Activated CD4-positive, alpha-beta memory T cell treated with anti-CD3 and anti-CD28 coated beads for 36 hours (primary cell): ENCODE results near the gene HOXB3. TPM values are rescaled to one million over a fixed set of nuclear protein-coding genes. Genes with fewer than 3 reads are reported as not detected.

ENCODE experiments used
- CTCF ChIA-PET: fragments of 350-600 bp; sonication (Branson Sonifier 250); formaldehyde crosslinking; loops from one replicate; lab custom pipeline; 2021; ENCODE audit warnings: antibody characterized with exemption, inconsistent platforms; lab: Charles Lee
- POLR2A ChIA-PET: fragments of 350-600 bp; sonication (Branson Sonifier 250); formaldehyde crosslinking; loops from one replicate; lab custom pipeline; 2021; ENCODE audit warnings: antibody characterized with exemption; lab: Charles Lee
- DNase-seq: peaks from one replicate; pipeline ENCODE4 v3.0.0-alpha.2; 2020
- H3K27ac Mint-ChIP-seq: one replicate; pipeline ENCODE4 v1.8.0; 2021; ENCODE audit warnings: mixed read lengths
- H3K27me3 Mint-ChIP-seq: one replicate; pipeline ENCODE4 v1.8.0; 2021; ENCODE audit warnings: mixed read lengths
- H3K36me3 Mint-ChIP-seq: one replicate; pipeline ENCODE4 v1.8.0; 2021; ENCODE audit warnings: mixed read lengths
- H3K4me1 Mint-ChIP-seq: one replicate; pipeline ENCODE4 v1.8.0; 2021; ENCODE audit warnings: low read depth, mixed read lengths
- H3K4me3 Mint-ChIP-seq: one replicate; pipeline ENCODE4 v1.8.0; 2021; ENCODE audit warnings: mild to moderate bottlenecking, mixed read lengths
- H3K9me3 Mint-ChIP-seq: one replicate; pipeline ENCODE4 v1.8.0; 2021; ENCODE audit warnings: mixed read lengths
- intact Hi-C: fragments of 100-400 bp; cut with micrococcal nuclease; formaldehyde crosslinking; loops from one replicate; pipeline ENCODE4 v1.15.1; 2023
- total RNA-seq, 2 experiments: library from RNA; stranded (reverse); gene quantifications; one replicate each; pipeline ENCODE4 v1.2.3, GENCODE V29; 2021

The HOXB3 gene
- total RNA-seq, 2 experiments from 2014 or later: 2.6 TPM

DNA sequence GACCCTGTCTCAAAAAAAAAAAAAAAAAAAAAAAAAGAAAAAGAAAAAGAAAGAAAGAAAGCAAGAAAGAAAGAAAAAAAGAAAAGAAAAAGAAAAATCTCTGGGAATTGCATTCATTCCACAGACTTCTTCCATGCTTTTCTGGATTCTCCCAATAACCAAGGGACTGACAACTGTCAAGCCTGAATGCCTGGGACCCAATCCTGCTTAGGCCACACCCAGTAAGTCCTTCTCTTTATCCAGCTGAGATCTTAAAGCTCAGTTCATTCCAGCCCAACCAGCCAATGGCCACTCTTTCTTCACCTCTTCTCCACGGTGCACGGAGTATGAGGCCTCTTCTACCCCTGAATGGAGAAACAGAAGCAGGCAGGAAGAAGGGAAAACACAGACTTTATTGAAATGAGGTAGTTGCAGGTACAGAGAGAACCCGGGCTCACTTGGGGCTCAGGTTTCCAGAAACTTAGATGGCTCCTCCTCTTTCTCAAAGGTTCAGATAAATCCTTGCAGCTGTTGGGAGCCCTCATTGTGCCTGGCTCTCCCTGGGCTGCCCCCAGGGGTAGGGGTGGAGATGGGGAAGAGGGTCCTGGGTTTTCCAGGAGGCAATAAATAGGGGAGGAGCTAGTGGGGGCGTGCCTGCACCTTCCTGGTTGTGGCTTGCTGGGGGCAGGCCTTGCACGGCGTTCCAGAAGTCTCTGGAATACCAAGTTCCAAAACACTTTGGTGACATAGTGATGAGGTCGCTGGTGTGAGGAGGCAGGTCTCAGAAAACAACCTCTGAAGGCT, 61.7 kb downstream of the HOXB3 start:
- intact Hi-C loops: no loop called here
- ChIA-PET CTCF (interaction anchor here (1.0 kb wide), 1 partner anchor 36 kb away, joined by 3 read pairs; no protein-coding TSS in a partner anchor), POLR2A (no interaction called here)
- Mint-ChIP-seq H3K9me3 (no peaks in the 10 kb centered on the region), H3K36me3 (no peaks in the 10 kb centered on the region), H3K27me3 (peaks cover 25% of the 10 kb centered on the region), H3K4me1 (no peaks in the 10 kb centered on the region), H3K4me3 (no peak overlapping the region), H3K27ac (no peak overlapping the region)
- no peak for DNase-seq

DNA sequence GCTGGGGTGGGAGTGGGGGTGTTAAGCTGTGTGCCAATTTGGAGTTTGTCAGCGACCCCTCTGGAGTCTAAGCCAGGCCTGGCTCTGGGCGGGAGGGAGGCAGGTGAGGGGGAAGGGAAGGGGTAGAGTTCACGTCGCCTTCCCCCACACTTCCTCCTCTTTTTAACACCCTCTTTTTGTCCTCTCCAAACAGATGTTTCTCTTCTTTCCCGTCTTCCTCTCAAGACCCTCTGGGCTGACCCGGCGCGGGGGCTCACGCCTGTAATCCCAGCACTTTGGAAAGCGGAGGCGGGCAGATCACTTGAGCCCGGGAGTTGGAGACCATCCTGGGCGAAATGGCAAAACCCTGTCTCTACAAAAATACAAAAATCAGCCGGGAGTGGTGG, 62.5 kb downstream of the HOXB3 start:
- DNase-seq: no peak

DNA sequence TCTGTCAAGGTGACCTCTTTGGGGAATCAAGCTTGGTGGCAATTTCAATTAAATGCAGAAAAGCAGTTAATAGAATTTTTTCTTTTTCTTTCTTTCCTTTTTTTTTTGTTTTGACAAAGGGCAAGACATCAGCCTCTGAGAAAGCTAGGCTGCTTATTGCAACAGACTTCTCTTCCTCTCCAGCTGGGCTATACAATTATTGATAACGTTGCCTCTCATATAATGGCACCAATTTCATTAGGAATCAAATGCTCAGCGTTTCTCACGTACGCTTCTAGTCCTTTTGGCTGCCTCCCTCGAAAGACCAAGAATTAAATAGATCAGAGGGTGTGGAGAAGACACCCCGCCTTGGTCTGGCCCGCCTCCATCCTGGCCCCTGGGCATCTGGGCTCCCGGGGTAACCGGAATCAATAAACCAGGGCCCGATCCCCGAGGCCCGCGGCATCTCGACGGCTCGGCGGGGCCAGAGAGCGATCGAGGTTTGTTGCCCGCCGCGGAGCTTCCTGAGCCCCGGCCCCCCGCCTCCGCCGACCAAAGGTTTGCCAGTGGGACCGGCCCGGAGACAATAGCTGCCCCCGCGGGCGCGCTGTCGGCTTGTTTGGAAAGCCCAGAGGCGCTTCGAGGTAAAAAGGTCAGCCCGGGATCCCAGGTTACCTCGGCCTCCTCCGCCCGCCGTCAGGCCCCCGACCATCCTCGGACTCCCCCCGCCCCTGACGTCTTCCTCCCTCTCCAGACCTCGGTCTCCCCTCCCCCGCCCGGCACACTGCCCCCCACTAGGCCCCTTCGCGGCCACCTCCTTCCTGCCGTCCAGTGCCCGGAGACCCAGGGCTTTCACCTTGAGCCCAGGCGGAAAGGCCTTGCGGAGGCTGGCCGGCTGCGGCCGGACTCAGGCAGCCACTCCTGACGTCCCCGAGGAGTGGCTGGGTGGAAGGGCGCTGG, 63.2 kb downstream of the HOXB3 start:
- Mint-ChIP-seq H3K36me3 (no peaks in the 10 kb centered on the region), H3K27ac (no peak overlapping the region), H3K4me1 (no peaks in the 10 kb centered on the region), H3K9me3 (no peaks in the 10 kb centered on the region), H3K27me3 (peaks cover 28% of the 10 kb centered on the region), H3K4me3 (no peak overlapping the region)
- no peak for DNase-seq
- ChIA-PET POLR2A (no interaction called here), CTCF (interaction anchor here (1.0 kb wide), 1 partner anchor 175 kb away, joined by 3 read pairs; no protein-coding TSS in a partner anchor)
- intact Hi-C loops: no loop called here

More for the DNA sequence above, 62.5 kb downstream of the HOXB3 start:
- H3K4me1 Mint-ChIP-seq: no peaks in the 10 kb centered on the region
- H3K9me3 Mint-ChIP-seq: no peaks in the 10 kb centered on the region
- H3K36me3 Mint-ChIP-seq: no peaks in the 10 kb centered on the region
- peaks cover 25% of the 10 kb centered on the region for H3K27me3 Mint-ChIP-seq
- ChIA-PET CTCF (interaction anchor here (1.0 kb wide), 1 partner anchor 176 kb away, joined by 3 read pairs; no protein-coding TSS in a partner anchor), POLR2A (no interaction called here)
- intact Hi-C loops: no loop called here
- H3K27ac Mint-ChIP-seq: no peak overlapping the region
- H3K4me3 Mint-ChIP-seq: no peak overlapping the region

DNA sequence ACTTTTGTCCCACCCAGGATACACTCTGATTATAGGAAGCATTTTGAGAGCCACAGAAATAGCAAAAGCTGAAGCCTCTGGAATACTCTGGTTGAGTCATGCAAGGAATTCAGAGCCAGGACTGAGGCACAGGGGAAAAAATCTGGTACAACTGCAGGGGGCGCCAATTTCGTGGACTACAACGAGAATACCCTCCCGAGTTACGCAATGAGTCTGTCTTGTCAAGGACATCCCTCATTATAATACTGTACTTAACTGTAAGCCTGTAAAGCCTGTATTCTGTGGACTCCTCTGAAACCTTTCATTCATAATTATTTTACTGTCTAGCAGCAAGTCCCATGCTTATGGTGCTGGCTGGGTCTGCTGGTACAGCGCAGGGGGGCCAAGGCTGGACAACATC, 67.0 kb downstream of the HOXB3 start:
- intact Hi-C loops: no loop called here
- no peaks in the 10 kb centered on the region for H3K4me1 Mint-ChIP-seq
- no peak for DNase-seq
- H3K27me3 Mint-ChIP-seq: peaks cover 39% of the 10 kb centered on the region
- no peak overlapping the region for H3K4me3 Mint-ChIP-seq
- no peaks in the 10 kb centered on the region for H3K9me3 Mint-ChIP-seq
- CTCF ChIA-PET: interaction anchor here (1.8 kb wide), 1 partner anchor 30 kb away, joined by 5 read pairs; no protein-coding TSS in a partner anchor
- no peak overlapping the region for H3K27ac Mint-ChIP-seq
- no peaks in the 10 kb centered on the region for H3K36me3 Mint-ChIP-seq
- POLR2A ChIA-PET: no interaction called here

DNA sequence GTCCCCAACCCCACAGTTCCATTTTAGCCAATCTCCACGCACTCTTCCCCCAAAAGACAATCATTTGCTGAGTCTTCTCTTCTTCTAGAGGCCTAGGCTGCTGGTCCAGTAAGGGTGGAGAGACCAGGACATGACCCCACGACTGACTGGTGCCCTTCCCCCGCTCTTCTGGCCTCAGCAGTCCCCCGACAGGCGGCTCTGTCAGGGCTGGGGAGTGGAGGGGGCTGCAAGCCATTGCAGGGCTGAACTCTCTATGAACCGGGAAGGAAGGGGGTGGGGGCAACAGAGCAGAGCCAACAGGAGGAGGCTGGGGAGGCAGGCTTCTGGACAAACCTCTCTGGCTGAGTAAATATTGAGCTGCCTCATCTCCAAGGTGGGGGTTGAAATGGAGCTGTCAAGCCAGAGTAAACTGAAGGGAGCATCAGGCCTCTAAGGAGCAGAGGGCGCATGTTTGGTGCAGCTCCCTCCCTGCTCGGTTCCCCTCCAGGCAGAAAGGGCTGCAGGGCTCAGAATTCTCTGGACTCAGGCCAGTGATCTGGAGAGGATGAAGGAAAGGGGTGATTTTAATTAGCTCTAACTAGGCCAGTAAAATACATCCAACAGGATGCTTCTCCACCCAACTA, 67.9 kb downstream of the HOXB3 start:
- intact Hi-C loops: no loop called here
- Mint-ChIP-seq H3K27me3 (peaks cover 37% of the 10 kb centered on the region), H3K4me1 (no peaks in the 10 kb centered on the region), H3K36me3 (no peaks in the 10 kb centered on the region), H3K9me3 (no peaks in the 10 kb centered on the region), H3K27ac (no peak overlapping the region), H3K4me3 (no peak overlapping the region)
- no peak for DNase-seq
- CTCF ChIA-PET: interaction anchor here (0.7 to 1.9 kb wide), 2 partner anchors 29 to 69 kb away, joined by 5 read pairs; no protein-coding TSS in a partner anchor
- POLR2A ChIA-PET: no interaction called here

DNA sequence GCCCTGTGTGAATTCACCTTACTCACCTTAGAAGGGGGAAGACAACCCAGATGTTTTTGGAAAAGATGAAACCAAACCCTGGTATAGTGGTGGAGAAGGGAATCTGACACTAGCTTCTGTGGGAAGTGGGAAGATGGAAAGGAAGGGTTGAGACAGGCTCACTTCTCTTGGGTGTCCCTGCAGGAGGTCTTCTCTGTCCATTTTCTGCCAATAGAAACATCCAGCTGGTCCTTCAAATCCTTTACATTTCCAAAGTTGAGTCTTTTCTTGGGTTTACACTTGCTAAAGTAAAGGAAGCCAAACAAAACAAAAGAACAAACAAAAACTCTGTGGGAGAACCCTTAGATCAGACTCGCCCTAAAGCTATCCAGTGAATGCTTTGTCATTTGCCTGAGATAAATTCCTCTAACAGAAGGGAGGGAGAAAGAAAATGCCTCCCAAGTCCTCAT, 69.4 kb downstream of the HOXB3 start:
- Mint-ChIP-seq H3K4me3 (no peak overlapping the region), H3K9me3 (no peaks in the 10 kb centered on the region), H3K36me3 (no peaks in the 10 kb centered on the region), H3K4me1 (no peaks in the 10 kb centered on the region), H3K27me3 (peaks cover 32% of the 10 kb centered on the region), H3K27ac (no peak overlapping the region)
- ChIA-PET CTCF (interaction anchor here (0.9 to 1.9 kb wide), 2 partner anchors 28 to 212 kb away, joined by 4 to 5 read pairs; no protein-coding TSS in a partner anchor), POLR2A (interaction anchor here (1.0 kb wide), 1 partner anchor 10 kb away, joined by 3 read pairs; no protein-coding TSS in a partner anchor)
- no peak for DNase-seq
- intact Hi-C loops: no loop called here

DNA sequence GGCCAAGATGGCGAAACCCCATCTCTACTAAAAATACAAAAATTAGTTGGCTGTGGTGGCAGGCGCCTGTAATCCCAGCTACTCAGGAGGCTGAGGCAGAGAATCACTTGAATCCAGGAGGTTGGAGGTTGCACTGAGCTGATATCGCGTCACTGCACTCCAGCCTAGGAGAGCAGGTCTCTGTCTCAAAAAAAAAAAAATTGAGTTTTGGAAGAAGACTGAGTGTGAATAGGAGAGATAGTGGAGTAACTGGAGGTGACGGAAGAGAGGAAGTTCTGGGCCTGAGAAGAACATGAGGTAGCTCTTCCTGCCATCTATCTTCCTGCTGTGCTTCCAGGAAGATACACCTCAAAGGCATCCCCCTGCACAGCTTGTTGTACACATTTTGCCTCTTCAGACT, 70.6 kb downstream of the HOXB3 start:
- no peak for DNase-seq
- no peak overlapping the region for H3K27ac Mint-ChIP-seq
- H3K4me1 Mint-ChIP-seq: peaks cover under 1% of the 10 kb centered on the region
- H3K27me3 Mint-ChIP-seq: peaks cover 31% of the 10 kb centered on the region
- intact Hi-C loops: no loop called here
- no peaks in the 10 kb centered on the region for H3K9me3 Mint-ChIP-seq
- CTCF ChIA-PET: interaction anchor here (1.0 kb wide), 1 partner anchor 13 kb away, joined by 3 read pairs; no protein-coding TSS in a partner anchor
- POLR2A ChIA-PET: interaction anchor here (1.0 kb wide), 1 partner anchor 9 kb away, joined by 3 read pairs; no protein-coding TSS in a partner anchor
- H3K4me3 Mint-ChIP-seq: no peak overlapping the region
- no peaks in the 10 kb centered on the region for H3K36me3 Mint-ChIP-seq

DNA sequence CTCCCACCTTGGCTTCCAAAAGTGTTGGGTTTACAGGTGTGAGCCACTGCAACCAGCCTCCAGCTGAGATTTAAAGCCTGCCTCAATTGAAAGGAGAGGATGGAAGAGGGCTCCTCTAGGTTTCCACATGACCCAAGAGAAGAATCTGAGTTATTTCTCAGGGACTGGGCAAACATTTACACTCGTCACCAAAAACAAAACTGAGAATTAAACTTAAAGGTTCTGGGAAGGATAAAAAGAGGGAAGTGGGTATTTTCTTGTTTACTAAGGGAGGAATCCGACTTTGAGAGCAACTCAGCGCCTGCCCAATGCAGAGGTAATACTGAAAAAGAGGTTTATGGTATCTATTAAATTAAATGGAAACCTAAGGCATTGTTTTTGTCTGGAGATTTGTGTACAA, 72.6 kb downstream of the HOXB3 start:
- CTCF ChIA-PET: no interaction called here
- Mint-ChIP-seq H3K9me3 (no peaks in the 10 kb centered on the region), H3K27me3 (peaks cover 24% of the 10 kb centered on the region), H3K4me3 (no peak overlapping the region), H3K4me1 (peaks cover 17% of the 10 kb centered on the region), H3K27ac (no peak overlapping the region), H3K36me3 (no peaks in the 10 kb centered on the region)
- intact Hi-C loops: no loop called here
- DNase-seq: no peak
- POLR2A ChIA-PET: no interaction called here

DNA sequence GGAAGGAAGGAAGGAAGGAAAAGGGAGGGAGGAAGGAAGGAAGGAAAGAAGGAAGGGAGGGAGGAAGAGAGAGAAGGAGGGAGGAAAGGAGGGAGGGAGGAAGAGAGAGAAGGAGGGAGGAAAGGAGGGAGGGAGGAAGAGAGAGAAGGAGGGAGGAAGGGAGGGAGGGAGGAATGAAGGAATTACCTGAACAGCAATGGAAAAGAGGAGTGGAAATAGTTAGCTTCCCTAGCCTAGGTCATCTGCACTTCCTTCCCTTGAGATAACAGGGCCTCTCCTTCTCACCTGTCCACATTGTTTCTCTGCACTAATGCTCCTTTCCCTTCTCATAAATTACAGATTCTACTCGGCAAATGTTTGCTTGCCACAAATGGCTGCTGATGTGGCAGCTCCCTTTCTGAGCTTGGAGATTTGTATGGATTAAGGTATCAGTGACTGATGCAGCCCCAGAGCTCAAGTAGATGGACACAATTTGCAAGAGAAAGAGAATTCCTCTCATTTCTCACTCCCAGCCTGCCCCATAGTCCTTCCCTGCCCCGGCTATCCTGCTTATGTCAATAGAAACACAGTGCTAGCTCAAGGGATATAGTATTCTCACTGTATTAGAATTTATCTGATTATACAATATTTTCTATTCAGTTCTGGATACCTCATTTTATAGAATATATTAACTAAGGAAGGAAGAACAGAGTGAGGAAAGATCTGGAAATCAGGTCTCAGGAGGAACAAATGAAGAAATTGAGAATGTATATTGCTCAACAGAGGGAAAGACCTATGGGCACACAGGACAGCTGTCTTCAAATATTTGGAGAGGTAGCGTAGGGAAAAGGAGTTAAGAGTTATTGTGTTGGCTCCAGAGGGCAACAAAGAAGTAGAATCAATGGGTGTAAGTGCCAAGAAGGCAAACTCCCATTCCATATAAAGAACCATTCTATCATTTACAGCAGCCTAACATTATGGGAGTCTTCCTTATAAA, 73.8 kb downstream of the HOXB3 start:
- POLR2A ChIA-PET: no interaction called here
- H3K4me1 Mint-ChIP-seq: peaks cover 25% of the 10 kb centered on the region

DNA sequence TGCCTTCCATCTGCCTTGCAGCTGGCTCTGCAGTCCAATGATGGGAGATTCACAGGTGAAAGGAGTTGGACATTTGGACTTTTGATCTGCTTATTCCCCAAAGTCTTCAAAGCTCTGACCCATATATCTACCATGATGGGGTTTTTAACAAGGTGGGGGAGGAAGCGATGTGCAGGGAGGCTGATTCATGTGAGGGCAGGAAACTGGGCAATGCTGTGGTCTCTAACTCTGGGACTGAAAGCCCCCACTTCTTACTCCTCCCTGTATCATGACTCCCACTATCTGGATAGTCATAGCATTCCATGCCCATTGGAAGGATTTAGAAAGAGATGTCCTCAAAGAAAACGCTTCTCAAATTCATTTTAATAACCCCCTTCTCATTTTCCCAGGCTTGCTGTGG, 75.6 kb downstream of the HOXB3 start:
- no peak for DNase-seq
- intact Hi-C loops: no loop called here
- POLR2A ChIA-PET: no interaction called here
- CTCF ChIA-PET: no interaction called here
- Mint-ChIP-seq H3K9me3 (no peaks in the 10 kb centered on the region), H3K27ac (no peak overlapping the region), H3K4me3 (no peak overlapping the region), H3K36me3 (no peaks in the 10 kb centered on the region), H3K27me3 (peaks cover 10% of the 10 kb centered on the region), H3K4me1 (peaks cover 34% of the 10 kb centered on the region)

More for the DNA sequence above, 73.8 kb downstream of the HOXB3 start:
- H3K27me3 Mint-ChIP-seq: peaks cover 20% of the 10 kb centered on the region
- no peak for DNase-seq
- no peak overlapping the region for H3K27ac Mint-ChIP-seq
- CTCF ChIA-PET: interaction anchor here (0.6 to 1.2 kb wide), 3 partner anchors 35 to 490 kb away, joined by 3 read pairs; no protein-coding TSS in a partner anchor
- no peak overlapping the region for H3K4me3 Mint-ChIP-seq
- H3K36me3 Mint-ChIP-seq: no peaks in the 10 kb centered on the region
- no peaks in the 10 kb centered on the region for H3K9me3 Mint-ChIP-seq
- intact Hi-C loops: no loop called here
